AG09319 (cell line): ENCODE data around the gene NSL1.
A peak's percentile ranks its signal among the peaks of the same experiment; 100 is the strongest.

Source experiments
- DNase-seq: peaks from one replicate; pipeline ENCODE4 v3.0.0-alpha.2; 2010; ENCODE audit warnings: low read depth; ENCODE audit errors: extremely low read depth
- TF ChIP-seq, protein P1 (sequence below): IDR thresholded peaks from 2 replicates; pipeline ENCODE4 v1.5.1; 2011; ENCODE audit warnings: low read depth, mild to moderate bottlenecking, inconsistent platforms, low read length, moderate library complexity

Gene NSL1

DNA sequence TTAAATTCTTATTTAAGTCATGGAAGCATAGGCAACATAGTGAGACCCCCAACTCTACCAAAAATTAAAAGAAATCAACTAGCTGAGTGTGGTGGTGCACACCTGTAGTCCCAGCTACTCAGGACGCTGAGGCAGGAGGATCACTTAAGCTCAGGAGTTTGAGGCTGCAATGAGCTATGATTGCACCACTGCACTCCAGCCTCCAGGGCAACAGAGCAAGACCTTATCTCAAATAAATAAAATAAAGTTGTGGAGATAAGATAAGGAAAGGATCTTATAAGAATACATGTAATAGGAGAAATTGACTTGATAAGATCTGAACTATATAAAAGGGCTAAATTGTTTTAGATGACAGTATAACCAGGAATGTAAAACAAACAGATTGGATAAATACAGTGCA, 89.7 kb downstream of the NSL1 start:
- DNase-seq: no peak
- TF ChIP-seq, protein P1, sequence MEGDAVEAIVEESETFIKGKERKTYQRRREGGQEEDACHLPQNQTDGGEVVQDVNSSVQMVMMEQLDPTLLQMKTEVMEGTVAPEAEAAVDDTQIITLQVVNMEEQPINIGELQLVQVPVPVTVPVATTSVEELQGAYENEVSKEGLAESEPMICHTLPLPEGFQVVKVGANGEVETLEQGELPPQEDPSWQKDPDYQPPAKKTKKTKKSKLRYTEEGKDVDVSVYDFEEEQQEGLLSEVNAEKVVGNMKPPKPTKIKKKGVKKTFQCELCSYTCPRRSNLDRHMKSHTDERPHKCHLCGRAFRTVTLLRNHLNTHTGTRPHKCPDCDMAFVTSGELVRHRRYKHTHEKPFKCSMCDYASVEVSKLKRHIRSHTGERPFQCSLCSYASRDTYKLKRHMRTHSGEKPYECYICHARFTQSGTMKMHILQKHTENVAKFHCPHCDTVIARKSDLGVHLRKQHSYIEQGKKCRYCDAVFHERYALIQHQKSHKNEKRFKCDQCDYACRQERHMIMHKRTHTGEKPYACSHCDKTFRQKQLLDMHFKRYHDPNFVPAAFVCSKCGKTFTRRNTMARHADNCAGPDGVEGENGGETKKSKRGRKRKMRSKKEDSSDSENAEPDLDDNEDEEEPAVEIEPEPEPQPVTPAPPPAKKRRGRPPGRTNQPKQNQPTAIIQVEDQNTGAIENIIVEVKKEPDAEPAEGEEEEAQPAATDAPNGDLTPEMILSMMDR: no peak

DNA sequence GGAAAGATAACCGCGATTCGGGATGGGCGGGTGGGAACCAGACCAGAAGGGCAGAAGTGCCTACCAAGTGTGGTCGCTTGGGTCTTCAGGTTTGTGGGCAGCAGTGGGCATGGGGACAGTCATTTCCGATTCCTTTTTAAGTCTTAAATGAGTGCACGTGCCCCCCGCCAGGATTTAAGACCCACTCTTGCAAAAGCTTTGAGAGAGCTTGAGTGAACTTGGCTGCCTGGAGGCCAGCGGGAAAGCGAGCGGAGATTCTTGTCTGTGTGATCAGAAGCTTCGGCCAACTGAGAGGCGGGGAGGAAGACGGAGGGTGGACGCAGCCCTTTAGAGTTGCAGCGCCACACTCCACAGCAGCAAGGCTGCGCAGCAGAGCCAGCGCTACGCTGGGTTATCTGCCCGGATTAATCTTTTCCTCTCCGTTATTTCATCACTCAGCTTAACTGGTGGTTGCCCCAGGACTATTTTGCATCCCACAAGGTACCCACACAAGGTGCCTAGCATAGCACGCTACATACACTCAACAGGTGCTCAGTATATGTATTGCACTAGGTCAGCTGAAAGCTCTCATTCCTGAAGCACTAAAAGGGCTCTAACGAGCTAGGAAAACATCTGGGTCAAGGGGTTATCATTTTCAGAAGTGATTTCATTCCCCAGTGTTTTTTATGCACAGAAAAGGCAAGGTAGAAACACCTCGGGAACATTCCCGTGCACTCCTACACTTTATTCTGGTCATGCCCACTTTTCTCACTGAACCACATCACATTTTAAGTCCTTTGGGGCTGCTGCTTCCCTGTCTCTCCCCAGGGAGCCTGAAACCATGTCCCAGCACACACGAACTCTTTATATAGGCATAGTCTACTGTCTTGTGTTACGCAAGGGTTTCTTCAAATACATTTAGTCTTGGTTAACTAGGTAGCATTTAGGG, 90.4 kb downstream of the NSL1 start:
- DNase-seq: no peak
- TF ChIP-seq, protein P1: peak; percentile 16

DNA sequence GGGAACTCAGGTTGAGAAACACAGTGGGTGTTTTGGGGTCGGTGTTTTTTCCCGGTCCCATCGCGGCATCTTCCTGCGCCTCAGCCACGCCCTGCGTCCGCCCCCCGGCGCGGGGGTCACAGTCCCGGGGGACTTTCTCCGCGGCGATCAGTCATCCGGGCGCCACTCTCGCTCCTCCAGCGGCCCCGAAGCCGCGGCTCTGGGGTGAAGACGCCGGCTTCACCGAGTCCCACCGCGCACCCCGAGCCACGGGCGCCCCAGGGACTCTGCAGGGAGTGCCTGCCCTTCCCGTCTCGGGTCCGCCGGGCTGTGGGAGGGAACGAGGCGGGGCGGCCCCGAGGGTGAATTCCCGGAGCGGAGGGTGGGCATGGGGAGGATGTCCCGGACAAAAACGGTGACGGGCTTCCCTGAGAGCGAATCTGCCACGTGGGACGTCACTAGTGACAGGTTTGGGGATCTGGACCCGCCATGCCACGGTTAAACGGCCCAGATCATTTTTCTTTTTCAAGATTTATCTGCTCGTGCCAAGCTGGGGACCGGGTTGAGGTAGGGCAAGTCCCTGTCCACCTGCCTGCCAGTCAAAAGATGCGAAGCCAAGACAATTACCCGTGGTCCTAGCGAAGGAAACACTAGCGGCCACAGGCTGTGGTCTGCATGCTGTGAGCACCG, 91.2 kb downstream of the NSL1 start:
- TF ChIP-seq, protein P1: no peak
- DNase-seq: no peak

DNA sequence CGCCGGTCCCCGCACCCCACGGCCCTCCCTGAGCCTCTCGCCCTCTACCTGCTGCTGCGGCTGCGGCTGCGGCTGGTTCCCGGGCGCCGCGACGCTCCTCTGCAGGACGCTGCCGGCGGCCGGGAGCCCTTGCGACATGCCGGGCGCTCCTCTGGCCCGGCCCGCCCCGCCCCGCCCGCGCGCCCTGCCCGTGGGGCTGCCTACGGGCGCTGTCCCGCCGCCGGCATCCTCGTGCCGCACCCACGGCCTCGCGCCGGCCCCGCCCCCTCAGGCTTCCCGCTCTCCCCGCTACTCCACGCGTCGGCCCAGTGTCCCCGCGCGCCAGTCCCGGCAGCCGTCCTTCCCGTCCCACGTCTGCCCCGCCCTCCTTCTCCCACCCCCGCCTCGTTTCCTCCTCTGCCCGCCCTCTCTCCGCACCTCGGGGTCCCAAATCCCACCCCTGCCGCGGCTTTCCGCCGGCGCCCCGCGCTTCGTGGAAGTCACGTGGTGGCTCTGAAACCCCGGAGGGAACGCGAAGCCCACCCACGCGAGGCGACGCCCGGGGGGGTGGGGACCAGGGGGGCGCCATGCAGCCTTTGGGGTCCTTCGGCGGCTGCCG, 91.9 kb downstream of the NSL1 start, which contains the start of gene BATF3:
TSS of gene BATF3 (minus strand) at position 216 of the 598 bp plus-strand sequence. CDS start at position 138, 78 bp downstream.
- TF ChIP-seq, protein P1: no peak
- DNase-seq: no peak

DNA sequence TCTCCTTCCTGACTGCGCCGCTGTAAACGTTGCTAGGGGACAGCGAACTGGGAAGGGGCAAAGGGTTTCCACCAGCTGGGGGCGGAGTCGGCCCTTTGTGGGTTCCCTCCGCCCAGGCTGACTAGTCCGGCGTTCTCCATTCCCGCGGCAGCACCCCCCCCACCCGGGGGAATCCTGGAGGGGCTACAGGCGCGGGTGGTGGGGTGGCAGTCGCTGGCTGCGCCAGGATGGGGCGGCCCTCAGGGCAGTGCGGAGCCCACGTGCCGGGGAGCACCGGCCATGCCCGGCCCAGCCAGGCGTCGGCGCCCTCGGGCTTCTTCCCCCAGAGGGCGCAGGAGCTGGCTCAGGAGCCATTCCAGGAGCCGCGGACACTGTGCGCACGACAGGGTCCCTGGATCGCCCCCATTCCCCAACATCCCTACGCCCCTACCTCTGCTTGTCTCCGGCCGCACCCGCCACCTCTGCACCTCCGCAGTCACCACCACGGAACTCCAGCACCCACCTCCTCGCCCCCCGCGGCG, 92.4 kb downstream of the NSL1 start:
- no peak for DNase-seq

DNA sequence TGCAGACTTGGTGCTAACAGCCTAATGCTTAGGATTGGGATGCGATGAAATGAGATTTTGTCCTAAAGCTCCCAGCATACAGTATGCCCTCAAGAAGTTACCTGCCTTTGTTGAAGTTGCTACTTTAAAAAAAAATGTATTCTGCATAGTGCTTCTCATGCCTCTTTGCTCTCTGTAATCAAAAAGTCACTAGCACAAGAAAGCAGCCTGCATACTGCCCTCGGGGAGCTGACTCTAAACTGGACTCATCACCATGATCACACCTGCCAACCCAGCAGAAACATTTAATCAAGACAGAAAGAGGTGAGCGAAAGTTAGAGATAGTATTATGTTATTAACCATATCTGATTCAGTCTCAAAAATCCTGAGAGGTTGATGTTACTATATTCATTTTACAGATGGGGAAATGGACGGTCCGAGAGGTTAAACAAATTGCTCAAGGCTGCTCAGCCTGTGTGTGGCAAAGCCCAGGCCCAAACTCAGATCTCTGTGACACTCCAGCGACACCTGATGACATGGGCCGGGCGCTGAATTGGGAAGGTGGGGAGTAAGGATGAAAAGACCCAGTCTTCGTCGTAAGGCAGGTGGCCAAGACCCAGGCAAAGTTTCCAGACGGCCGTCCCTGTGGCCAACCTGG, 93.0 kb downstream of the NSL1 start:
- TF ChIP-seq, protein P1: no peak
- no peak for DNase-seq

More for the DNA sequence above, 92.4 kb downstream of the NSL1 start:
- TF ChIP-seq, protein P1: peak; percentile 45
